Caco-2 (cell line): ENCODE results near the gene FRYL. TPM values are rescaled to one million over a fixed set of nuclear protein-coding genes. Genes with fewer than 3 reads are reported as not detected.

ENCODE experiments used
- BruUV-seq: library from RNA; stranded (reverse); fragments of 400-500 nt; replicated peaks from 2 replicates; lab custom pipeline; 2021; lab: Mats Ljungman, UMichigan
- CTCF ChIA-PET: fragments of 300-600 bp; sonication (Branson Sonifier 250); formaldehyde crosslinking; loops from one replicate; lab custom pipeline; 2022; ENCODE audit warnings: antibody characterized with exemption; lab: Charles Lee
- POLR2A ChIA-PET: fragments of 300-600 bp; sonication (Branson Sonifier 250); formaldehyde crosslinking; loops from one replicate; lab custom pipeline; 2022; ENCODE audit warnings: antibody characterized with exemption; lab: Charles Lee
- DNase-seq, 2 experiments: peaks; one replicate each; pipeline versions ENCODE4 v3.0.0 to v3.0.0-alpha.2; 2020 to 2022
- H3K27me3 ChIP-seq: replicated peaks from 2 replicates; pipeline ENCODE4 v1.6.0; 2011; ENCODE audit warnings: low read length; ENCODE audit not compliant: control insufficient read depth, insufficient read depth
- H3K36me3 ChIP-seq: 2 replicates; pipeline ENCODE4 v1.5.1; 2011; ENCODE audit warnings: low read length; ENCODE audit not compliant: control insufficient read depth, insufficient read depth
- H3K4me1 ChIP-seq: fragments of 250-450 bp; sonication (Bioruptor Pico); 2 replicates; pipeline ENCODE4 v1.5.1; 2020; ENCODE audit warnings: mild to moderate bottlenecking
- H3K4me3 ChIP-seq: 2 replicates; pipeline ENCODE4 v1.5.1; 2011; ENCODE audit warnings: low read depth, mild to moderate bottlenecking, control low read depth, low read length
- H3K9me3 ChIP-seq: fragments of 250-450 bp; sonication (Bioruptor Pico); 2 replicates; pipeline ENCODE4 v1.5.1; 2020; ENCODE audit warnings: mild to moderate bottlenecking, moderate library complexity
- H3K27ac Mint-ChIP-seq: one replicate; pipeline ENCODE4 v1.8.0; 2022; ENCODE audit warnings: mixed read lengths; ENCODE audit not compliant: unreplicated experiment
- H3K27me3 Mint-ChIP-seq: one replicate; pipeline ENCODE4 v1.8.0; 2022; ENCODE audit warnings: mixed read lengths; ENCODE audit not compliant: insufficient read depth, unreplicated experiment
- H3K36me3 Mint-ChIP-seq: one replicate; pipeline ENCODE4 v1.8.0; 2022; ENCODE audit warnings: mild to moderate bottlenecking, mixed read lengths; ENCODE audit not compliant: insufficient read depth, unreplicated experiment
- H3K4me1 Mint-ChIP-seq: one replicate; pipeline ENCODE4 v1.8.0; 2022; ENCODE audit warnings: low read depth, mixed read lengths; ENCODE audit not compliant: unreplicated experiment
- H3K4me3 Mint-ChIP-seq: one replicate; pipeline ENCODE4 v1.8.0; 2022; ENCODE audit warnings: mild to moderate bottlenecking, moderate library complexity, mixed read lengths; ENCODE audit not compliant: unreplicated experiment
- H3K9me3 Mint-ChIP-seq: one replicate; pipeline ENCODE4 v1.8.0; 2022; ENCODE audit warnings: mixed read lengths; ENCODE audit not compliant: unreplicated experiment
- intact Hi-C: fragments of 100-400 bp; cut with micrococcal nuclease; formaldehyde crosslinking; loops from one replicate; pipeline ENCODE4 v1.10.0; 2022; ENCODE audit not compliant: unreplicated experiment
- total RNA-seq: library from RNA; stranded (reverse); gene quantifications from 2 replicates; pipeline ENCODE4 v1.2.3, GENCODE V29; 2022
- TF ChIP-seq, protein P1 (sequence below), 2 experiments: fragments of 200-600 bp in 1 of 2; IDR thresholded peaks; 1 replicate in 1 of 2; 2 replicates in 1 of 2; pipeline versions ENCODE4 v1.5.1 to v1.8.0; 2011 to 2022; ENCODE audit warnings: antibody characterized with exemption in 1 of 2, control low read depth in 1 of 2, inconsistent platforms in 1 of 2, low read depth in 1 of 2, low read length in 1 of 2, mild to moderate bottlenecking in 1 of 2, moderate library complexity in 1 of 2; ENCODE audit not compliant: insufficient read depth in 1 of 2, severe bottlenecking in 1 of 2, unreplicated experiment in 1 of 2

Gene FRYL
- total RNA-seq, 1 experiment from 2014 or later: 27.4 TPM

- no peaks in the 10 kb centered on the region for H3K9me3 ChIP-seq
- no peak for DNase-seq
- H3K4me3 ChIP-seq: no peak overlapping the region
- no peaks in the 10 kb centered on the region for H3K4me1 ChIP-seq
- no peaks in the 10 kb centered on the region for H3K36me3 ChIP-seq
- Mint-ChIP-seq H3K27me3 (no peaks in the 10 kb centered on the region), H3K36me3 (peaks cover 8% of the 10 kb centered on the region), H3K27ac (no peak overlapping the region), H3K4me3 (no peak overlapping the region), H3K4me1 (no peaks in the 10 kb centered on the region), H3K9me3 (no peaks in the 10 kb centered on the region)
- no peaks in the 10 kb centered on the region for H3K27me3 ChIP-seq
- no TSS peak for BruUV-seq
- CTCF ChIA-PET: no interaction called here
- intact Hi-C loops: no loop called here
- TF ChIP-seq, protein P1, sequence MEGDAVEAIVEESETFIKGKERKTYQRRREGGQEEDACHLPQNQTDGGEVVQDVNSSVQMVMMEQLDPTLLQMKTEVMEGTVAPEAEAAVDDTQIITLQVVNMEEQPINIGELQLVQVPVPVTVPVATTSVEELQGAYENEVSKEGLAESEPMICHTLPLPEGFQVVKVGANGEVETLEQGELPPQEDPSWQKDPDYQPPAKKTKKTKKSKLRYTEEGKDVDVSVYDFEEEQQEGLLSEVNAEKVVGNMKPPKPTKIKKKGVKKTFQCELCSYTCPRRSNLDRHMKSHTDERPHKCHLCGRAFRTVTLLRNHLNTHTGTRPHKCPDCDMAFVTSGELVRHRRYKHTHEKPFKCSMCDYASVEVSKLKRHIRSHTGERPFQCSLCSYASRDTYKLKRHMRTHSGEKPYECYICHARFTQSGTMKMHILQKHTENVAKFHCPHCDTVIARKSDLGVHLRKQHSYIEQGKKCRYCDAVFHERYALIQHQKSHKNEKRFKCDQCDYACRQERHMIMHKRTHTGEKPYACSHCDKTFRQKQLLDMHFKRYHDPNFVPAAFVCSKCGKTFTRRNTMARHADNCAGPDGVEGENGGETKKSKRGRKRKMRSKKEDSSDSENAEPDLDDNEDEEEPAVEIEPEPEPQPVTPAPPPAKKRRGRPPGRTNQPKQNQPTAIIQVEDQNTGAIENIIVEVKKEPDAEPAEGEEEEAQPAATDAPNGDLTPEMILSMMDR (IDR thresholded peaks at IDR 0.05; ENCODE audit: insufficient read depth in 1 of 2, low read depth in 1 of 2, low read length in 1 of 2, severe bottlenecking in 1 of 2, unreplicated experiment in 1 of 2): no peak
- POLR2A ChIA-PET: no interaction called here
Observed at GRCh38 chr4:48495941-48496340, 284.1 kb downstream of the FRYL start.

DNA sequence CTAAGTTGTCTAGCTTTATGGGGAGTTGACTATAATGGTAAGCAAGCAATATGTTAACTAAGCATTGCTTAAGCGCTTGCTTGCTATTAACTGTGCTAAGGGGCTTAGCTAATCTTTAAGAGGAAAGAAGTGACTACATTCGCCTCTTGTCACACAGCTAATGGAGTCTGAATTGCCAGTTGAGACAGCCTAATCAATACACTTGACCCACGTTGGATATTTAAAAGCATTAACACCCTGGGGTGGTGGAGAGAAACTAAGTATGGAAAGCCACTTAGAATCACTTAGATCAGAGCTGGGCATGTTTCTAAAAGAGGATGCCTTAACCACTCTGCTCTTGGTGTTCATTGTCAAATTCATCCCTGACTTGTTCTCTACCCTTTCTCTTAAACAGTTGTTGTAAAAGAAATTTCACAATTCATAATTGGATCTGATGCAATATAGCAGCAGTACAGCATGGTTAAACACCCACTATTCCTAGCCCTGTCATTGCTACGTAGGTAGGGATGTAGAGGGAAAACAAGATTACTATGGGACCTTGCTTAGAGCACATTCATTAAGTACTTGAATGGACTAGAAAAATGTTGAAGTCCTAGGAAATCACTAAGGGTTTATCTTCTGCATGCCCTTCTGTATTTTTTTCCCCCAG lies 286.5 kb downstream of the FRYL start:
- CTCF ChIA-PET: no interaction called here
- Mint-ChIP-seq H3K27me3 (no peaks in the 10 kb centered on the region), H3K4me1 (no peaks in the 10 kb centered on the region)

DNA sequence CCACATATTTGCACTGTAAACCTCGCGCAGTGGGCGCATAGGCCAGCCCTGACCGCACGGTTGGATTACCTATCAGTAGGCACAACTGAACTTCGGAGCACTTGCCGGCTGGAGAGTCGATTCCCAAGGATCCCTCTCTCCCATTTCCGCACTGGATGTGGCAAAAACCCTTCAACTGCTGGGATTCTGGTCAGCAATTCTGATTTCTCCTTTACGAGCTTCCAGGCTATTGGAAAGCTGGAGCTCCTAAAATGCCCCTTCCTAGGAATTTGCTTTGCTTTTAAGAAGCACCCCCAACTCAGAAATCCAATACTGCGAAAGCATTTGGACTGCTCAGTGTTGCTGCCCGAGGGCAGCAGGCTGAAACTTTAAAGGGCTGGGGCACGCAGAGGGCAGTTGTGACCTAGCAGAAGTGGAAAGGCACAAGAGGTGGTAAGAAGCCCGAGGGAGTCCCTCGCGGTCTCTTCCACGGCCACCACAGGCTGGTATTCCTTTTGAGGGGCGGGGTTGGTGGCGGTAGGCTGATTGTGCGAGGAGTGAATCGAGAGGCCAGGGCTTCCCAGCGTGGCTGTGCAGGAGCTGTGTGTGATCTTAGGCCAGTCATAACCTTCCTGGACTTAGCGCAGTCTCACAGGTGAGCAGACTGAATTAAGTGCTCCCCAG lies 288.4 kb downstream of the FRYL start:
- no peaks in the 10 kb centered on the region for H3K4me1 Mint-ChIP-seq
- no peaks in the 10 kb centered on the region for H3K9me3 ChIP-seq
- ChIA-PET POLR2A (no interaction called here), CTCF (no interaction called here)
- H3K4me1 ChIP-seq: no peaks in the 10 kb centered on the region
- no peaks in the 10 kb centered on the region for H3K27me3 Mint-ChIP-seq
- no peaks in the 10 kb centered on the region for H3K27me3 ChIP-seq
- BruUV-seq: no TSS peak
- H3K4me3 ChIP-seq: no peak overlapping the region
- H3K9me3 Mint-ChIP-seq: no peaks in the 10 kb centered on the region
- H3K36me3 ChIP-seq: no peaks in the 10 kb centered on the region
- DNase-seq: no peak
- no peak overlapping the region for H3K27ac Mint-ChIP-seq
- no peaks in the 10 kb centered on the region for H3K36me3 Mint-ChIP-seq
- no peak overlapping the region for H3K4me3 Mint-ChIP-seq
- TF ChIP-seq, protein P1 (IDR thresholded peaks at IDR 0.05; ENCODE audit: insufficient read depth in 1 of 2, low read depth in 1 of 2, low read length in 1 of 2, severe bottlenecking in 1 of 2, unreplicated experiment in 1 of 2): no peak
- intact Hi-C loops: no loop called here

More for the DNA sequence above, 286.5 kb downstream of the FRYL start:
- no peaks in the 10 kb centered on the region for H3K9me3 Mint-ChIP-seq
- TF ChIP-seq, protein P1 (IDR thresholded peaks at IDR 0.05; ENCODE audit: insufficient read depth in 1 of 2, low read depth in 1 of 2, low read length in 1 of 2, severe bottlenecking in 1 of 2, unreplicated experiment in 1 of 2): no peak
- H3K27ac Mint-ChIP-seq: no peak overlapping the region
- BruUV-seq: no TSS peak
- no peak for DNase-seq
- Histone ChIP-seq H3K4me3 (no peak overlapping the region), H3K27me3 (no peaks in the 10 kb centered on the region), H3K9me3 (no peaks in the 10 kb centered on the region), H3K4me1 (no peaks in the 10 kb centered on the region), H3K36me3 (no peaks in the 10 kb centered on the region)
- POLR2A ChIA-PET: interaction anchor here (0.5 kb wide), 1 partner anchor 37 kb away, joined by 3 read pairs; no protein-coding TSS in a partner anchor
- intact Hi-C loops: no loop called here
- no peak overlapping the region for H3K4me3 Mint-ChIP-seq
- H3K36me3 Mint-ChIP-seq: no peaks in the 10 kb centered on the region
